Lower leg skin (tissue), 4 donors: ENCODE results near the gene UQCRHL. TPM values are rescaled to one million over a fixed set of nuclear protein-coding genes. Genes with fewer than 3 reads are reported as not detected.
"Not testable (repeated sequence)": the region's sequence is repeated elsewhere in the genome, so short reads cannot be mapped to it uniquely, and the experiment has no call there.

Experiments used
- DNase-seq, 2 donors: peaks; one replicate each; pipeline ENCODE4 v3.0.0-alpha.2; 2019; ENCODE audit warnings: low spot score in 2 of 2
- H3K4me3 ChIP-seq: fragments of 200-600 bp; sonication (generic); 2 replicates; pipeline ENCODE4 v1.5.1; 2017; ENCODE audit warnings: mild to moderate bottlenecking, low read depth; ENCODE audit not compliant: poor library complexity, severe bottlenecking
- CTCF ChIP-seq, 3 donors: fragments of 450-650 bp; IDR thresholded peaks; one replicate each; pipeline ENCODE4 v1.5.1; 2016; ENCODE audit warnings: antibody characterized with exemption in 3 of 3, mild to moderate bottlenecking in 3 of 3, moderate library complexity in 2 of 3
- POLR2A ChIP-seq, 2 donors: fragments of 450-650 bp; IDR thresholded peaks; one replicate each; pipeline ENCODE4 v1.6.1; 2016 to 2017; ENCODE audit warnings: antibody characterized with exemption in 2 of 2, mild to moderate bottlenecking in 1 of 2, moderate library complexity in 1 of 2
- WGBS, 2 donors: methylation state at CpG; one replicate each; pipeline ENCODE4 v1.1.5; 2018; 5-methylcytosine and 5-hydroxymethylcytosine counted together
- intact Hi-C: fragments of 100-400 bp; cut with DNase I; formaldehyde crosslinking; loops from one replicate; pipeline ENCODE4 v1.15.0; 2023; ENCODE audit warnings: low total_unique reads
- total RNA-seq, 4 donors: library from RNA; depleted of rRNA; stranded (reverse); fragments of >200 nt; gene quantifications; one replicate each; pipeline ENCODE4 v1.1.0, GENCODE V29; 2016

Gene UQCRHL
- total RNA-seq, 4 donors from 2014 or later = 0.62 to 1.4 (median 0.94) TPM

GRCh38 chr1:15849775-15850324 is 42.4 kb upstream of the UQCRHL start:
- WGBS, 2 donors = 2 to 3% methylated on average over 16 of the region's 16 CpGs
- peak in 1 of 2 donors; percentile 47 for DNase-seq
- H3K4me3 ChIP-seq = peak overlapping the region; percentile 82
- TF ChIP-seq CTCF (IDR thresholded peaks at IDR 0.05) (no peak), POLR2A (IDR thresholded peaks at IDR 0.05) (no peak)
- intact Hi-C loops = no loop called here

GRCh38 chr1:15848929-15849774 is 41.7 kb upstream of the UQCRHL start:
- TF ChIP-seq POLR2A (IDR thresholded peaks at IDR 0.05) (peak in 1 of 2 donors; percentile 16), CTCF (IDR thresholded peaks at IDR 0.05) (no peak)
- intact Hi-C loops = no loop called here
- 1% methylated on average over 41 to 44 of the region's 44 CpGs for WGBS, 2 donors
- peak; percentile 84 to 96 for DNase-seq
- peak overlapping the region; percentile 82 for H3K4me3 ChIP-seq

GRCh38 chr1:15848143-15848928 is 40.9 kb upstream of the UQCRHL start:
- no peak for TF ChIP-seq CTCF (IDR thresholded peaks at IDR 0.05)
- no peak for TF ChIP-seq POLR2A (IDR thresholded peaks at IDR 0.05)
- intact Hi-C loops = no loop called here
- peak overlapping the region; percentile 82 for H3K4me3 ChIP-seq
- DNase-seq = peak; percentile 27 to 90
- 0 to 1% methylated on average over 32 to 57 of the region's 104 CpGs for WGBS, 2 donors

GRCh38 chr1:15847893-15848142 is 40.4 kb upstream of the UQCRHL start:
- intact Hi-C loops = no loop called here
- 0% methylated on average over 3 to 19 of the region's 34 CpGs for whole genome bisulfite sequencing, 2 donors
- peak in 1 of 2 donors; percentile 34 for DNase-seq
- peak overlapping the region; percentile 82 for H3K4me3 ChIP-seq
- TF ChIP-seq POLR2A (IDR thresholded peaks at IDR 0.05) (no peak), CTCF (IDR thresholded peaks at IDR 0.05) (no peak)

GRCh38 chr1:15847100-15847892 is 39.8 kb upstream of the UQCRHL start, which contains the start of gene SPEN:
TSS of gene SPEN (plus strand) at chr1:15847707. CDS start at chr1:15848068, 361 bp downstream.
- peak; percentile 95 to 99 for DNase-seq
- TF ChIP-seq CTCF (IDR thresholded peaks at IDR 0.05) = no peak
- no peak for TF ChIP-seq POLR2A (IDR thresholded peaks at IDR 0.05)
- 1 to 2% methylated on average over 19 to 43 of the region's 86 CpGs for WGBS, 2 donors
- intact Hi-C loops = no loop called here
- H3K4me3 ChIP-seq = peak within 1 kb of the TSS; percentile 82

GRCh38 chr1:15846056-15846455 is 38.6 kb upstream of the UQCRHL start:
- H3K4me3 ChIP-seq = not testable (repeated sequence)

More at GRCh38 chr1:15846056-15846455, 38.6 kb upstream of the UQCRHL start:
- 94 to 95% methylated on average over 11 of the region's 11 CpGs for WGBS, 2 donors
- DNase-seq = peak in 1 of 2 donors; percentile 77
- intact Hi-C loops = not testable (repeated sequence)
